NT2/D1 (cell line): ENCODE measurements around the gene ECHDC3.

Source experiments
- YY1 ChIP-seq: IDR thresholded peaks from 2 replicates; pipeline ENCODE4 v1.6.1; 2011; ENCODE audit not compliant: insufficient read length, insufficient read depth
- ZNF274 ChIP-seq: IDR thresholded peaks from 2 replicates; pipeline ENCODE4 v1.6.1; 2011; ENCODE audit warnings: mild to moderate bottlenecking, low read depth, low read length

- TF ChIP-seq ZNF274, result no peak
- TF ChIP-seq YY1, result no peak
Observed at GRCh38 chr10:11740907-11741306, 1.3 kb upstream of the ECHDC3 start.
